ENCODE measurements around the gene RFNG.

RFNG gene

GRCh38 chr17:82085931-82086764, 34.5 kb upstream of the RFNG start:
- H3K36me3 ChIP-seq (ENCODE audit: control insufficient read depth, insufficient read depth, low read length): peaks cover 70% of the 10 kb centered on the region

GRCh38 chr17:82085031-82085861, 33.6 kb upstream of the RFNG start:
- H3K4me3 ChIP-seq (replicated peaks; ENCODE audit: low read depth, low read length): no peak overlapping the region
- H3K36me3 ChIP-seq (ENCODE audit: control insufficient read depth, insufficient read depth, low read length): peaks cover 73% of the 10 kb centered on the region
- TF ChIP-seq CTCF (IDR thresholded peaks at IDR 0.05; ENCODE audit: insufficient read depth, low read length, poor library complexity, severe bottlenecking): no peak
- DNase-seq (ENCODE audit: extremely low read depth, insufficient read length): peak; percentile 12
- no peaks in the 10 kb centered on the region for H3K27me3 ChIP-seq (replicated peaks; ENCODE audit: control insufficient read depth, insufficient read depth, low read length)

More at GRCh38 chr17:82085931-82086764, 34.5 kb upstream of the RFNG start:
- H3K4me3 ChIP-seq (replicated peaks; ENCODE audit: low read depth, low read length): no peak overlapping the region
- peak; percentile 15 for DNase-seq (ENCODE audit: extremely low read depth, insufficient read length)
- no peaks in the 10 kb centered on the region for H3K27me3 ChIP-seq (replicated peaks; ENCODE audit: control insufficient read depth, insufficient read depth, low read length)
- no peak for TF ChIP-seq CTCF (IDR thresholded peaks at IDR 0.05; ENCODE audit: insufficient read depth, low read length, poor library complexity, severe bottlenecking)

- no peak for DNase-seq (ENCODE audit: extremely low read depth, insufficient read length)
- Histone ChIP-seq H3K27me3 (replicated peaks; ENCODE audit: control insufficient read depth, insufficient read depth, low read length) (no peaks in the 10 kb centered on the region), H3K36me3 (ENCODE audit: control insufficient read depth, insufficient read depth, low read length) (peaks cover 70% of the 10 kb centered on the region), H3K4me3 (replicated peaks; ENCODE audit: low read depth, low read length) (no peak overlapping the region)
- TF ChIP-seq CTCF (IDR thresholded peaks at IDR 0.05; ENCODE audit: insufficient read depth, low read length, poor library complexity, severe bottlenecking): no peak
Measured at GRCh38 chr17:82084373-82085030, 32.9 kb upstream of the RFNG start.

GRCh38 chr17:82083533-82084359, 32.1 kb upstream of the RFNG start:
- peaks cover 68% of the 10 kb centered on the region for H3K36me3 ChIP-seq (ENCODE audit: control insufficient read depth, insufficient read depth, low read length)
- H3K27me3 ChIP-seq (replicated peaks; ENCODE audit: control insufficient read depth, insufficient read depth, low read length): no peaks in the 10 kb centered on the region
- no peak for DNase-seq (ENCODE audit: extremely low read depth, insufficient read length)
- no peak for TF ChIP-seq CTCF (IDR thresholded peaks at IDR 0.05; ENCODE audit: insufficient read depth, low read length, poor library complexity, severe bottlenecking)
- no peak overlapping the region for H3K4me3 ChIP-seq (replicated peaks; ENCODE audit: low read depth, low read length)

- H3K36me3 ChIP-seq (ENCODE audit: control insufficient read depth, insufficient read depth, low read length): peaks cover 68% of the 10 kb centered on the region
- no peak for TF ChIP-seq CTCF (IDR thresholded peaks at IDR 0.05; ENCODE audit: insufficient read depth, low read length, poor library complexity, severe bottlenecking)
- DNase-seq (ENCODE audit: extremely low read depth, insufficient read length): no peak
- H3K4me3 ChIP-seq (replicated peaks; ENCODE audit: low read depth, low read length): no peak overlapping the region
- H3K27me3 ChIP-seq (replicated peaks; ENCODE audit: control insufficient read depth, insufficient read depth, low read length): no peaks in the 10 kb centered on the region
Measured at GRCh38 chr17:82083009-82083408, 31.4 kb upstream of the RFNG start.

Data from GM06990 (cell line).